Measurements from ENCODE around the gene DNM3.

Gene DNM3

GRCh38 chr1:172141341-172141881, 300.1 kb downstream of the DNM3 start (continued):
- TF ChIP-seq ZNF404 (tag by site-specific recombination; IDR thresholded peaks at IDR 0.05) = no peak

- H3K36me3 ChIP-seq (ENCODE audit: control insufficient read depth in 2 of 2, insufficient read depth in 1 of 2, low read length in 2 of 2) = no peaks in the 10 kb centered on the region
- ChIA-PET CTCF (interaction anchor here (0.6 to 0.7 kb wide), 4 partner anchors 26 to 427 kb away, joined by 3 to 4 read pairs (median 4); no protein-coding TSS in a partner anchor), POLR2A (no interaction called here)
- H3K9me3 ChIP-seq (ENCODE audit: control insufficient read depth, insufficient read depth, low read depth, low read length) = no peaks in the 10 kb centered on the region
- TF ChIP-seq ZNF426 (tag by site-specific recombination; IDR thresholded peaks at IDR 0.05) (no peak), ZNF677 (tag by site-specific recombination; IDR thresholded peaks at IDR 0.05) (no peak), ZNF350 (tag by site-specific recombination; IDR thresholded peaks at IDR 0.05) (no peak), ZNF121 (tag by site-specific recombination; IDR thresholded peaks at IDR 0.05) (no peak), ZNF513 (tag by site-specific recombination; IDR thresholded peaks at IDR 0.05) (no peak), ZNF37A (tag by site-specific recombination; IDR thresholded peaks at IDR 0.05) (no peak), ZNF501 (tag by site-specific recombination; IDR thresholded peaks at IDR 0.05) (no peak), SCRT1 (tag by site-specific recombination; IDR thresholded peaks at IDR 0.05; ENCODE audit: borderline replicate concordance) (no peak), ZSCAN23 (tag by site-specific recombination; IDR thresholded peaks at IDR 0.05) (no peak), ZNF140 (tag by site-specific recombination; IDR thresholded peaks at IDR 0.05) (no peak), ZBTB17 (tag by site-specific recombination; IDR thresholded peaks at IDR 0.05) (no peak)
- H3K27ac ChIP-seq (ENCODE audit: extremely low read depth, low read depth, low read length) = no peak overlapping the region
- no peaks in the 10 kb centered on the region for H3K4me1 ChIP-seq (ENCODE audit: control insufficient read depth, insufficient read depth, low read length)
- H3K4me3 ChIP-seq (ENCODE audit: low read depth, low read length) = no peak overlapping the region
Observed at GRCh38 chr1:172142324-172142723, 301.0 kb downstream of the DNM3 start.

- TF ChIP-seq ZNF398 (tag by site-specific recombination; IDR thresholded peaks at IDR 0.05) (peak; percentile 57), ZNF433 (tag by site-specific recombination; IDR thresholded peaks at IDR 0.05; ENCODE audit: low read depth) (no peak), ZBTB7A (tag by site-specific recombination; IDR thresholded peaks at IDR 0.05; ENCODE audit: low read depth) (no peak), ZFP37 (tag by site-specific recombination; IDR thresholded peaks at IDR 0.05) (no peak), EGR2 (tag by site-specific recombination; IDR thresholded peaks at IDR 0.05; ENCODE audit: low read depth) (peak; percentile 66), ZNF664 (tag by site-specific recombination; IDR thresholded peaks at IDR 0.05) (no peak), ZFHX2 (tag by site-specific recombination; conservative IDR thresholded peaks at IDR 0.05) (peak; percentile 60), GLIS1 (tag by site-specific recombination; IDR thresholded peaks at IDR 0.05) (peak; percentile 61)
- ChIA-PET POLR2A (interaction anchor here (0.6 kb wide), 1 partner anchor 67 kb away, joined by 4 read pairs; no protein-coding TSS in a partner anchor), CTCF (no interaction called here)
- no peaks in the 10 kb centered on the region for H3K36me3 ChIP-seq (ENCODE audit: control insufficient read depth in 2 of 2, insufficient read depth in 1 of 2, low read length in 2 of 2)
- H3K4me1 ChIP-seq (ENCODE audit: control insufficient read depth, insufficient read depth, low read length) = no peaks in the 10 kb centered on the region
- H3K4me3 ChIP-seq (ENCODE audit: low read depth, low read length) = no peak overlapping the region
- no peak overlapping the region for H3K27ac ChIP-seq (ENCODE audit: extremely low read depth, low read depth, low read length)
- H3K9me3 ChIP-seq (ENCODE audit: control insufficient read depth, insufficient read depth, low read depth, low read length) = no peaks in the 10 kb centered on the region
Observed at GRCh38 chr1:172143384-172144055, 302.2 kb downstream of the DNM3 start.
